Left lung (tissue), 10 donors: ENCODE results near the gene PTPRN2. TPM values are rescaled to one million over a fixed set of nuclear protein-coding genes. Genes with fewer than 3 reads are reported as not detected.
A peak's percentile ranks its signal among the peaks of the same experiment; 100 is the strongest.
"Not testable (repeated sequence)": the region's sequence is repeated elsewhere in the genome, so short reads cannot be mapped to it uniquely, and the experiment has no call there.

ENCODE experiments used
- ATAC-seq: fragments of 200-7000 bp; cut with Tn5 transposase; one replicate; pipeline ENCODE4 v1.9.1; 2020; ENCODE audit warnings: moderate library complexity
- DNase-seq, 4 donors: peaks; one replicate each; pipeline ENCODE4 v3.0.0-alpha.2; 2013 to 2020
- H3K27ac ChIP-seq, 2 donors: fragments of 200-600 bp; sonication (generic) in 1 of 2; one replicate each; pipeline versions ENCODE4 v1.5.0 to v1.8.0; 2020 to 2021
- H3K27me3 ChIP-seq, 2 donors: fragments of 200-600 bp; sonication (generic) in 1 of 2; one replicate each; pipeline versions ENCODE4 v1.5.0 to v1.8.0; 2020 to 2021
- H3K36me3 ChIP-seq, 2 donors: fragments of 200-600 bp; sonication (generic) in 1 of 2; one replicate each; pipeline versions ENCODE4 v1.5.0 to v1.8.0; 2020 to 2021
- H3K4me1 ChIP-seq, 2 donors: fragments of 200-600 bp; one replicate each; pipeline ENCODE4 v1.8.0; 2021
- H3K4me3 ChIP-seq, 2 donors: fragments of 200-600 bp; sonication (generic) in 1 of 2; one replicate each; pipeline versions ENCODE4 v1.5.0 to v1.8.0; 2020 to 2021; ENCODE audit warnings: mild to moderate bottlenecking in 1 of 2
- H3K9me3 ChIP-seq, 2 donors: fragments of 200-600 bp; sonication (generic) in 1 of 2; one replicate each; pipeline versions ENCODE4 v1.5.0 to v1.8.0; 2020 to 2021
- CTCF ChIP-seq, 2 donors: fragments of 200-600 bp; sonication (generic) in 1 of 2; IDR thresholded peaks; one replicate each; pipeline versions ENCODE4 v1.5.0 to v1.8.0; 2021; ENCODE audit warnings: antibody characterized with exemption in 2 of 2
- intact Hi-C, 2 donors: fragments of 100-400 bp; cut with DNase I; formaldehyde crosslinking; loops; one replicate each; pipeline versions ENCODE4 v1.11.2 to v1.14.2; 2022
- polyA plus RNA-seq, 6 donors: library from polyadenylated mRNA; unstranded; fragments of 120-200 nt; gene quantifications; one replicate each; pipeline ENCODE4 v1.2.1, GENCODE V29; 2013; ENCODE audit not compliant: insufficient read length in 6 of 6
- total RNA-seq, 2 donors: library from RNA; stranded (reverse); fragmentation: NEBNext Ultra II Directional; extraction: Animal tissue kit (Norgen Biotek cat#: 25700); gene quantifications; one replicate each; pipeline ENCODE4 v1.2.1, GENCODE V29; 2021
- donor health status: DM: no; HTN: yes; CAD: no.
- donor health status: DM: no; HTN: no; CAD: no.

Gene PTPRN2
- total and polyA plus RNA-seq, 8 donors: 4.0 to 7.8 (median 6.8) TPM

- Histone ChIP-seq H3K4me1 (peaks cover 0 to 9% of the 10 kb centered on the region in 2 donors), H3K27me3 (no peaks in the 10 kb centered on the region), H3K27ac (no peak overlapping the region), H3K36me3 (no peaks in the 10 kb centered on the region), H3K4me3 (no peak overlapping the region), H3K9me3 (peaks cover 0 to 1% of the 10 kb centered on the region in 2 donors)
- intact Hi-C loops: no loop called here
- DNase-seq (peak in 2 of 4 donors; percentile 15 to 49), ATAC-seq (no peak)
- no peak for TF ChIP-seq CTCF (IDR thresholded peaks at IDR 0.05)
Measured at GRCh38 chr7:157565981-157566630, 1021.5 kb downstream of the PTPRN2 start.

- peak in 2 of 4 donors; percentile 29 to 48 for DNase-seq
- TF ChIP-seq CTCF (IDR thresholded peaks at IDR 0.05): no peak
Measured at GRCh38 chr7:157565201-157565626, 1022.4 kb downstream of the PTPRN2 start.

GRCh38 chr7:157564517-157565177 lies 1023.0 kb downstream of the PTPRN2 start:
- intact Hi-C loops: no loop called here
- no peaks in the 10 kb centered on the region for H3K36me3 ChIP-seq
- peak in 1 of 4 donors; percentile 7 for DNase-seq
- H3K27me3 ChIP-seq: no peaks in the 10 kb centered on the region
- TF ChIP-seq CTCF (IDR thresholded peaks at IDR 0.05): no peak
- H3K4me1 ChIP-seq: peaks cover 0 to 9% of the 10 kb centered on the region in 2 donors
- H3K27ac ChIP-seq: no peak overlapping the region
- H3K4me3 ChIP-seq: no peak overlapping the region
- H3K9me3 ChIP-seq: peaks cover 0 to 1% of the 10 kb centered on the region in 2 donors
- ATAC-seq: no peak

More at GRCh38 chr7:157565201-157565626, 1022.4 kb downstream of the PTPRN2 start:
- Histone ChIP-seq H3K4me3 (no peak overlapping the region), H3K4me1 (peaks cover 0 to 9% of the 10 kb centered on the region in 2 donors), H3K36me3 (no peaks in the 10 kb centered on the region), H3K27me3 (no peaks in the 10 kb centered on the region), H3K9me3 (peaks cover 0 to 1% of the 10 kb centered on the region in 2 donors), H3K27ac (no peak overlapping the region)
- intact Hi-C loops: no loop called here
- no peak for ATAC-seq

GRCh38 chr7:157563467-157564135 lies 1024.0 kb downstream of the PTPRN2 start:
- H3K27me3 ChIP-seq, H3K4me3 ChIP-seq, ATAC-seq, H3K27ac ChIP-seq, DNase-seq, H3K9me3 ChIP-seq, H3K36me3 ChIP-seq, intact Hi-C loops, H3K4me1 ChIP-seq: not testable (repeated sequence)

- ATAC-seq, H3K27me3 ChIP-seq, H3K36me3 ChIP-seq, H3K9me3 ChIP-seq, H3K4me1 ChIP-seq, H3K27ac ChIP-seq, H3K4me3 ChIP-seq, intact Hi-C loops: not testable (repeated sequence)
- DNase-seq: peak in 2 of 4 donors; percentile 13 to 21
Measured at GRCh38 chr7:157562522-157563398, 1024.9 kb downstream of the PTPRN2 start.
